KMS-11 (cell line): ENCODE measurements around the gene ZNF507.

Experiments
- H2AFZ ChIP-seq: fragments of 200-600 bp; sonication (generic); 2 replicates; pipeline ENCODE4 v1.6.1; 2016; ENCODE audit warnings: antibody characterized with exemption, mixed run types, low read depth
- H3K27ac ChIP-seq: fragments of 200-600 bp; sonication (generic); 2 replicates; pipeline ENCODE4 v1.6.1; 2016; ENCODE audit warnings: mild to moderate bottlenecking, mixed run types
- H3K27me3 ChIP-seq: fragments of 200-600 bp; sonication (generic); 2 replicates; pipeline ENCODE4 v1.6.1; 2017; ENCODE audit warnings: mild to moderate bottlenecking, low read depth, mixed run types, moderate library complexity; ENCODE audit not compliant: insufficient read depth
- H3K36me3 ChIP-seq: fragments of 200-600 bp; sonication (generic); 2 replicates; pipeline ENCODE4 v1.6.1; 2017; ENCODE audit warnings: mild to moderate bottlenecking, mixed run types; ENCODE audit not compliant: insufficient read depth
- H3K4me1 ChIP-seq: fragments of 200-600 bp; sonication (generic); 2 replicates; pipeline ENCODE4 v1.6.1; 2016; ENCODE audit warnings: mild to moderate bottlenecking, low read depth, mixed run types; ENCODE audit not compliant: poor library complexity, severe bottlenecking
- H3K4me2 ChIP-seq: fragments of 200-600 bp; sonication (generic); 2 replicates; pipeline ENCODE4 v1.7.0; 2016; ENCODE audit warnings: mild to moderate bottlenecking, mixed run types
- H3K4me3 ChIP-seq: fragments of 200-600 bp; sonication (generic); IDR thresholded peaks from 2 replicates; pipeline ENCODE4 v1.6.1; 2017; ENCODE audit warnings: low read depth, low read length, mixed read lengths; ENCODE audit not compliant: insufficient read depth
- H3K79me2 ChIP-seq: fragments of 200-600 bp; sonication (generic); 2 replicates; pipeline ENCODE4 v1.6.1; 2016; ENCODE audit warnings: low read depth, mixed run types; ENCODE audit not compliant: insufficient read depth
- H3K9ac ChIP-seq: fragments of 200-600 bp; sonication (generic); 2 replicates; pipeline ENCODE4 v1.6.1; 2016; ENCODE audit warnings: mild to moderate bottlenecking, mixed run types
- H4K20me1 ChIP-seq: fragments of 200-600 bp; sonication (generic); 2 replicates; pipeline ENCODE4 v1.6.1; 2016; ENCODE audit warnings: mild to moderate bottlenecking, mixed run types; ENCODE audit not compliant: insufficient read depth
- TF ChIP-seq, protein P1 (sequence below): fragments of 200-600 bp; sonication (generic); conservative IDR thresholded peaks from 2 replicates; pipeline ENCODE4 v1.6.1; 2017; ENCODE audit warnings: low read depth, mild to moderate bottlenecking, antibody characterized with exemption, low read length, moderate library complexity, mixed read lengths

The ZNF507 gene

GRCh38 chr19:32405431-32406160 lies 60.2 kb downstream of the ZNF507 start, which contains the start of gene DPY19L3:
DPY19L3 (plus strand) TSS chr19:32405770; CDS start chr19:32408254, 2,484 bp downstream.
- Histone ChIP-seq H3K4me3 (no peak within 1 kb of the TSS), H3K27ac (peak within 1 kb of the TSS; percentile 82), H2AFZ (peak within 1 kb of the TSS; percentile 90), H3K36me3 (peaks cover 7% of the 10 kb centered on the region; the same call in 1 of the 2 replicates), H4K20me1 (no peaks in the 10 kb centered on the region), H3K4me2 (peak within 1 kb of the TSS; percentile 79), H3K4me1 (peaks cover 12% of the 10 kb centered on the region), H3K27me3 (no peaks in the 10 kb centered on the region), H3K9ac (peak within 1 kb of the TSS; percentile 89), H3K79me2 (peaks cover 4% of the 10 kb centered on the region; the same call in 1 of the 2 replicates)
- TF ChIP-seq, protein P1, sequence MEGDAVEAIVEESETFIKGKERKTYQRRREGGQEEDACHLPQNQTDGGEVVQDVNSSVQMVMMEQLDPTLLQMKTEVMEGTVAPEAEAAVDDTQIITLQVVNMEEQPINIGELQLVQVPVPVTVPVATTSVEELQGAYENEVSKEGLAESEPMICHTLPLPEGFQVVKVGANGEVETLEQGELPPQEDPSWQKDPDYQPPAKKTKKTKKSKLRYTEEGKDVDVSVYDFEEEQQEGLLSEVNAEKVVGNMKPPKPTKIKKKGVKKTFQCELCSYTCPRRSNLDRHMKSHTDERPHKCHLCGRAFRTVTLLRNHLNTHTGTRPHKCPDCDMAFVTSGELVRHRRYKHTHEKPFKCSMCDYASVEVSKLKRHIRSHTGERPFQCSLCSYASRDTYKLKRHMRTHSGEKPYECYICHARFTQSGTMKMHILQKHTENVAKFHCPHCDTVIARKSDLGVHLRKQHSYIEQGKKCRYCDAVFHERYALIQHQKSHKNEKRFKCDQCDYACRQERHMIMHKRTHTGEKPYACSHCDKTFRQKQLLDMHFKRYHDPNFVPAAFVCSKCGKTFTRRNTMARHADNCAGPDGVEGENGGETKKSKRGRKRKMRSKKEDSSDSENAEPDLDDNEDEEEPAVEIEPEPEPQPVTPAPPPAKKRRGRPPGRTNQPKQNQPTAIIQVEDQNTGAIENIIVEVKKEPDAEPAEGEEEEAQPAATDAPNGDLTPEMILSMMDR = no peak

- no peak overlapping the region for H3K27ac ChIP-seq
- no peaks in the 10 kb centered on the region for H4K20me1 ChIP-seq
Measured at GRCh38 chr19:32406161-32407003, 61.0 kb downstream of the ZNF507 start.

GRCh38 chr19:32407004-32407992 lies 61.9 kb downstream of the ZNF507 start:
- H3K79me2 ChIP-seq = peaks cover 4% of the 10 kb centered on the region; the same call in 1 of the 2 replicates
- H3K4me1 ChIP-seq = peaks cover 12% of the 10 kb centered on the region
- H3K4me2 ChIP-seq = peak overlapping the region; percentile 74
- no peak overlapping the region; the same call in 1 of the 2 replicates for H3K9ac ChIP-seq
- no peak overlapping the region for H3K4me3 ChIP-seq
- no peaks in the 10 kb centered on the region for H4K20me1 ChIP-seq
- H3K27me3 ChIP-seq = no peaks in the 10 kb centered on the region
- peaks cover 10% of the 10 kb centered on the region; the same call in 1 of the 2 replicates for H3K36me3 ChIP-seq
- H2AFZ ChIP-seq = no peak overlapping the region
- TF ChIP-seq, protein P1 = no peak
- H3K27ac ChIP-seq = no peak overlapping the region

More at GRCh38 chr19:32406161-32407003, 61.0 kb downstream of the ZNF507 start:
- H3K4me3 ChIP-seq = no peak overlapping the region
- peak overlapping the region; percentile 90 for H2AFZ ChIP-seq
- peaks cover 7% of the 10 kb centered on the region; the same call in 1 of the 2 replicates for H3K36me3 ChIP-seq
- H3K27me3 ChIP-seq = no peaks in the 10 kb centered on the region
- H3K4me2 ChIP-seq = peak overlapping the region; percentile 74
- H3K79me2 ChIP-seq = peaks cover 4% of the 10 kb centered on the region; the same call in 1 of the 2 replicates
- H3K4me1 ChIP-seq = peaks cover 12% of the 10 kb centered on the region
- peak overlapping the region; percentile 89; the same call in 1 of the 2 replicates for H3K9ac ChIP-seq
- TF ChIP-seq, protein P1 = no peak
